Measurements from ENCODE around the gene LYST.
A peak's percentile ranks its signal among the peaks of the same experiment; 100 is the strongest.

The LYST gene

DNA sequence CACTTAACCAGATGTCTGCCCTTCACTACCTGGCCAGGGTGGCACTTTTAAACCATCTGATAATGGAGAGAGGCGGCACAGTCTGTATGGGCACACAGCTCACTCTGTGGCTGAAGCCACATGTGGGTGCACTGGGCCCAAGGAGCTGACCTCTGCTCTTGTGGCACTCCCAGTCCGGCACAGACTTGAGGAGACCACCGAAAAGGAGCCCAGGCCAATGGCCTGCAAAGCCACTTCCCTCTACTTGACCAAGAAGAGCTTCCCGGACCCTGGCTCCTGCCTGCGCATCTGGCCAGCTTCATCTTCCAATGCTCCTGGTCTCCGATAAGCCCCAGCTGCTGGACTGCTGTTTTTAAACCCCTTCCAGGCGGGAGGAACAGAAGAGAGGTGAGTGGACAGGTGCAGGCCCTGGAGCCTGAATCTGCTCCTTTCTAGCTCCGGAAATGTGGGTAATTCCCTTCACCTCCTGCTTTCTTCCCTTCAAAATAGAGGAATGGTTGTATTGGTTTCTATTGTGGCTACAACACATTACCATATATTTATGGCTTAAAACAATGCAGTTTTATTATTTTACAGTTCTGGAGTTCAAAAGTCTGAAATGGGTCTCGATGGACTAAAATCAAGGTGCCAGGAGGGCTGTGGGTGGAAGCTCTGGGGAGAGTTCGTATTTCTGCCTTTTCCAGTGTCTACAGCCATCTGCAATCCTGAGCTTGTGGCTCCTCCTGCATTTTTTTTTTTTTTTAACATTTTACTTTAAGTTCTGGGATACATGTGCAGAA, 228.8 kb downstream of the LYST start:
- H3K4me3 ChIP-seq (ENCODE audit: low read depth, low read length), result no peak overlapping the region
- TF ChIP-seq, protein P1, sequence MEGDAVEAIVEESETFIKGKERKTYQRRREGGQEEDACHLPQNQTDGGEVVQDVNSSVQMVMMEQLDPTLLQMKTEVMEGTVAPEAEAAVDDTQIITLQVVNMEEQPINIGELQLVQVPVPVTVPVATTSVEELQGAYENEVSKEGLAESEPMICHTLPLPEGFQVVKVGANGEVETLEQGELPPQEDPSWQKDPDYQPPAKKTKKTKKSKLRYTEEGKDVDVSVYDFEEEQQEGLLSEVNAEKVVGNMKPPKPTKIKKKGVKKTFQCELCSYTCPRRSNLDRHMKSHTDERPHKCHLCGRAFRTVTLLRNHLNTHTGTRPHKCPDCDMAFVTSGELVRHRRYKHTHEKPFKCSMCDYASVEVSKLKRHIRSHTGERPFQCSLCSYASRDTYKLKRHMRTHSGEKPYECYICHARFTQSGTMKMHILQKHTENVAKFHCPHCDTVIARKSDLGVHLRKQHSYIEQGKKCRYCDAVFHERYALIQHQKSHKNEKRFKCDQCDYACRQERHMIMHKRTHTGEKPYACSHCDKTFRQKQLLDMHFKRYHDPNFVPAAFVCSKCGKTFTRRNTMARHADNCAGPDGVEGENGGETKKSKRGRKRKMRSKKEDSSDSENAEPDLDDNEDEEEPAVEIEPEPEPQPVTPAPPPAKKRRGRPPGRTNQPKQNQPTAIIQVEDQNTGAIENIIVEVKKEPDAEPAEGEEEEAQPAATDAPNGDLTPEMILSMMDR (IDR thresholded peaks at IDR 0.05; ENCODE audit: low read depth, low read length, missing control alignments), result no peak
- DNase-seq (ENCODE audit: low read depth), result no peak

DNA sequence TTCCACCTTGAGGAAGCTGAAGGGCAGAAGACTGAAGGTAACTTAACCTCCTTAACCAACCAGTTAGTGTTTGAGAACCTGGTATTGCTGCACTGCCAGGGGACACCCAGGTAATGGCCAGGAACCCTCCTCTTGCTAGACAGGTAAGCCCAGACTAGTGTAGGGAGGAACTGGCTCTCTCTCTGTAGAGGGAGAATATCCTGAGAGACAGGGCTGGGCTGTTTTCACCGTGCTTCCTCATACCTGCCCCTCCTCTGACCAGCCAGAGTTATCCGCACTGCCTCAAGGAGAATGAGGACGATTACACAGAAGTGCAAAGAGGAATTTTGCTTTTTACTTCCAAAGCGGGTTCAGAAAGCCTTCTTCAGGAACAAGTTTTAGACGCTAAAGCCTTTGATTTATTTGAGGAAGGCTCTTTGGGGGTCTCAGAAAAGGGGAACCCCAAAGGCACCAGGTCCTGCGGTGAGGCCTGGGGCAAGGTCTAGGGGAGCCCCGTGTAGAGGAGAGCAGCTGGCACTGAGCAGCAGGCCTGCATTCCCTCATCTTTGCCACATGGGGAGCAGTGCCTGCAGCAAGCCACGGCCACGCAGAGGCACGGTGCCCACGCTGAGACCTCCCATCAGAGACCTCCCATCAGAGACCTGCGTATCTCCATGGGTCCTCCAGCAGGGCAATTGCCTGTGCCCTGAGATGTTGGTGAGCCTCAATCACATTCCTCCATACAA, 230.6 kb downstream of the LYST start:
- no peak for DNase-seq (ENCODE audit: low read depth)
- no peak overlapping the region for H3K4me3 ChIP-seq (ENCODE audit: low read depth, low read length)
- TF ChIP-seq, protein P1 (IDR thresholded peaks at IDR 0.05; ENCODE audit: low read depth, low read length, missing control alignments), result peak; percentile 16

DNA sequence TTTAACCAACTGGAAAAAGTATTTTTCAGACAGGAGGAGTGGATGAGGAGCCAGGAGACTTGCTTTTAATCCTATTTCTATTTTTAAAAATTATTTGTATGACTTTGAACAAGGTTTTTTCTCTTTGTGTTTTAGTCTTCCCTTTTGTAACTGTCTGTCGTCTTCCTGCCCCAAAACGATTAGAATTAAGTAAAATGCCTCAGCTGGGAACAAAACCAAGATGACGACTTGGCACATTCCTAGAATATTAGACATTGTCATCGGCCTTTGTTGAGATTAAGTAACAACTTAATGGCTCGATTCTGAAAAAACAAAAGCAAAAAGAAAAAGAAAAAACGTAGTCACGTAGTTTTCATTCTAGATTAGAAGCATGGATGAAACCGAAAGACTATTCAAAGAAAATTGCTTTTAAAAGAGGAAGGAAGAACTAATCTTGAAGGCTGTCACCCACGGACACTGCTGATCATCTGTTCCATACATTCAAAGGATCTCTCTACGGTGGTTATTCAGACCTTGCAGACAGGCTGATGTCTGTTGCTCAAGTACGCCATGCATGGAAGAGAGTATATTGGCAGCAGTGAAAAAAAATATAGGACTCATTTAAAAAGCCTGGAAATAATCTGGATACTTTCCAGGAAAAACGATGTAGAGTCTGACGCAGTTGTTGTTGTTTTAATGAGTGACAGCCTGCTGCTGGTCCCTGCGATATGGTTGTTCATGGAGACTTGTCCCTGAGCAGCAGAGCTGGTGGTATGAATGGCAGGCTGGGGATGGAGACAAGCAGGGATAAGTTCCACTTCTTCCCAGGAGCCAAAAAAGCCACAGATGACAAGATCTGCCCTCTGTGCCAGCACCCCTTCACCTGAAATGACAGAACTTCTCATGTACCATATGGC, 234.0 kb downstream of the LYST start:
- DNase-seq (ENCODE audit: low read depth), result no peak
- TF ChIP-seq, protein P1 (IDR thresholded peaks at IDR 0.05; ENCODE audit: low read depth, low read length, missing control alignments), result no peak

DNA sequence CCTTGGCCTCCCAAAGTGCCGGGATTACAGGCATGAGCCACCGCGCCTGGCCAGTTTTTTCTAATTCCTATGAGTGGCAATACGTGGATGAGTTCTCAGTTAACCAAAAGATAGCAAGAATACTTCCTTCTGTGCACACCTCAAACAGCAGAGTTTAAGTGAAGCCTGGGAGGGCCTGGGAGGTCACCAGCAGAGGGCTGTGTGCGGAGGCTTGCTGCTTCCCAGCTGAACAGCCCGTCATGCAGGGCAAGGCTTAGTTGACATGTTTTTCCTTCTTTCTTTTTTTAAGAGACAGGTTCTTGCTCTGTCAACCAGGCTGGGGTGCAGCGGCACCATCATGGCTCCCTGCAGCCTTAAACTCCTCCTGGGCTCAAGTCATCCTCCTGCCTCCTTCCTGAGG, 234.9 kb downstream of the LYST start:
- TF ChIP-seq, protein P1 (IDR thresholded peaks at IDR 0.05; ENCODE audit: low read depth, low read length, missing control alignments), result no peak
- H3K4me3 ChIP-seq (ENCODE audit: low read depth, low read length), result no peak overlapping the region
- no peak for DNase-seq (ENCODE audit: low read depth)

More for the DNA sequence above, 234.0 kb downstream of the LYST start:
- no peak overlapping the region; the same call in 1 of the 2 replicates for H3K4me3 ChIP-seq (ENCODE audit: low read depth, low read length)

DNA sequence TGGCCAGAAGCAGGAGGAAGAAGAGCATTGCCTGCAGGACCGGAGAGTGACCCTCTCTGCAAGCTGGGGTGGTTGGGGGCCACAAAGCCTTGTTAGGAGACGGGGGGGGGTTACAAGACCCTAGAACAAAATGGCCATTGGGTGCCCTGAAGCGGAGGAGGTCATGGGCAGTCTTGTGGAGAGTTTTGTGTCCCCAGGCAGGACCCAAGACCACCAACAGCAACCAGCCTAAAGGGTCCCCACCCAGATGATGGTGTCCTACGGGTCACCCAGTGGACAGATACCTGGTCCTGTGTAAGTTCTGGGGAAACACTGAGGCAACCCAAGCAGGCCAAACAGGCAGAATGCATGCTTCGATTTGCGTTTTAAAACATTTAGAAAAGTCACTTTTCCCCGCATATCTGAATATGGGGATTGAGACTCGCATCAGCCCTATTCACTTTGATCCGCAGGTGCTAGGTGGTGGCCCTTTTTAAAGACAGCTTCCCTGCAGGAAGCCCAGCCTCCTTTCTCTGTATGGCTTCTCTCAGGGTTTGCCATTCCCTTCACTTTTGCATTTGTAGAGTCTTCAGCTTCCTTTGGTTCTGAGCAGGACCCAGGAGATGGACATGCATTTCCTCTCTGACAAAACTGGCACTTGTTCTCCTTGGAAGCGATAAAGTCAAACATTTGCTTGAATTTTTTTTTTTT, 238.2 kb downstream of the LYST start:
- no peak for DNase-seq (ENCODE audit: low read depth)
- no peak overlapping the region for H3K4me3 ChIP-seq (ENCODE audit: low read depth, low read length)
- TF ChIP-seq, protein P1 (IDR thresholded peaks at IDR 0.05; ENCODE audit: low read depth, low read length, missing control alignments), result no peak

DNA sequence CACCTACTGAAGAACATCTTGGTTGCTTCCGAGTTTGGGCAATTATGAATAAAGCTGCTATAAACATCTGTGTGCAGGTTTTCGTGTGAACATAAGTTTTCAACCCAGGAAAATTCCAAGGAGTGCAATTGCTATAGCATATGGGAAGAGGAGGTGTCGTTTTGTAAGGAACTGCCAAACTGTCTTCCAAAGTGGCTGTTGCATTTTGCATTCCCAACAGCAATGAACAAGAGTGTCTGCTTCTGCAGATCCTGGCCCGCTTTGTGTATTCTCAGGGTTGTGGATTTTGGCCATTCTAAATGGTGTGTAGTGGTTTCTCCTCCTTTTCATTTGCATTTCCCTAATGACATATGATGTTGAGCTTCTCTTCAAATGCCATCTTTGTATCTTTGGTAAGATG, 240.9 kb downstream of the LYST start:
- TF ChIP-seq, protein P1 (IDR thresholded peaks at IDR 0.05; ENCODE audit: low read depth, low read length, missing control alignments), result no peak
- no peak overlapping the region for H3K4me3 ChIP-seq (ENCODE audit: low read depth, low read length)
- no peak for DNase-seq (ENCODE audit: low read depth)
